COLO668 (cell line): ENCODE measurements around the gene RASGRP2.

ENCODE experiments used
- DNase-seq: peaks from one replicate; lab custom pipeline; 2025; ENCODE audit not compliant: unreplicated experiment; lab: John Stamatoyannopoulos, UW

The RASGRP2 gene

GRCh38 chr11:64743591-64744543, at the start of gene RASGRP2:
RASGRP2 (minus strand) TSS chr11:64744142; CDS start chr11:64742866, 1,276 bp downstream.
- DNase-seq = peak; percentile 33

GRCh38 chr11:64792482-64792881, 48.5 kb upstream of the RASGRP2 start:
- no peak for DNase-seq

- no peak for DNase-seq
Observed at GRCh38 chr11:64791781-64792291, 47.9 kb upstream of the RASGRP2 start.

- DNase-seq = no peak
Observed at GRCh38 chr11:64790205-64791095, 46.5 kb upstream of the RASGRP2 start.

GRCh38 chr11:64789331-64790204, 45.6 kb upstream of the RASGRP2 start:
- no peak for DNase-seq

- DNase-seq = no peak
Observed at GRCh38 chr11:64788321-64789215, 44.6 kb upstream of the RASGRP2 start.

GRCh38 chr11:64787526-64788320, 43.8 kb upstream of the RASGRP2 start:
- peak; percentile 50 for DNase-seq

GRCh38 chr11:64786308-64786707, 42.4 kb upstream of the RASGRP2 start:
- DNase-seq = no peak

GRCh38 chr11:64784813-64785581, 41.1 kb upstream of the RASGRP2 start:
- DNase-seq = no peak

- peak; percentile 98 for DNase-seq
Observed at GRCh38 chr11:64778473-64779298, 34.7 kb upstream of the RASGRP2 start, which contains the start of gene SF1. SF1 (minus strand) TSS chr11:64778542; CDS start chr11:64778392, 150 bp downstream.

- no peak for DNase-seq
Observed at GRCh38 chr11:64778223-64778472, 34.2 kb upstream of the RASGRP2 start.

GRCh38 chr11:64777449-64778222, 33.7 kb upstream of the RASGRP2 start:
- peak; percentile 96 for DNase-seq

- no peak for DNase-seq
Observed at GRCh38 chr11:64776875-64777274, 32.9 kb upstream of the RASGRP2 start.

GRCh38 chr11:64776425-64776824, 32.5 kb upstream of the RASGRP2 start:
- DNase-seq = no peak

- DNase-seq = no peak
Observed at GRCh38 chr11:64774144-64774543, 30.2 kb upstream of the RASGRP2 start.

GRCh38 chr11:64772303-64773018, 28.5 kb upstream of the RASGRP2 start:
- DNase-seq = no peak
